Cardiac muscle cell (in vitro differentiated cells and primary cell): ENCODE data around the gene GRAMD2A. TPM values are rescaled to one million over a fixed set of nuclear protein-coding genes. Genes with fewer than 3 reads are reported as not detected.
A peak's percentile ranks its signal among the peaks of the same experiment; 100 is the strongest.

ENCODE experiments used
- DNase-seq, 2 donors: peaks; one replicate each; pipeline versions ENCODE4 v3.0.0 to v3.0.0-alpha.2; 2010 to 2017; ENCODE audit warnings: low read depth in 1 of 2, low spot score in 1 of 2
- H3K27ac ChIP-seq: fragments of 200-600 bp; sonication (generic); 2 replicates; pipeline ENCODE4 v1.5.1; 2016
- H3K27me3 ChIP-seq: fragments of 200-600 bp; sonication (generic); 2 replicates; pipeline ENCODE4 v1.6.0; 2016; ENCODE audit warnings: control low read depth
- H3K36me3 ChIP-seq: fragments of 200-600 bp; sonication (generic); 2 replicates; pipeline ENCODE4 v1.5.1; 2016; ENCODE audit warnings: control low read depth
- H3K4me1 ChIP-seq: fragments of 200-600 bp; sonication (generic); 2 replicates; pipeline ENCODE4 v1.8.1; 2017; ENCODE audit warnings: low read depth, mild to moderate bottlenecking, mixed run types
- H3K4me3 ChIP-seq: fragments of 200-600 bp; sonication (generic); 2 replicates; pipeline ENCODE4 v1.5.1; 2016; ENCODE audit warnings: mild to moderate bottlenecking
- H3K9me3 ChIP-seq: fragments of 200-600 bp; sonication (generic); 2 replicates; pipeline ENCODE4 v1.5.1; 2017; ENCODE audit warnings: low read depth, mild to moderate bottlenecking, control low read depth
- polyA plus RNA-seq: library from polyadenylated mRNA; unstranded; fragments of >200 nt; fragmentation: Nextera tagmentation; extraction: Ambion mirVana; gene quantifications from 2 replicates; pipeline ENCODE4 v1.2.1, GENCODE V29; 2016
- total RNA-seq: library from RNA; depleted of rRNA; stranded (reverse); fragments of >200 nt; gene quantifications from 2 replicates; pipeline ENCODE4 v1.2.3, GENCODE V29; 2016
- TF ChIP-seq, protein P1 (sequence below): IDR thresholded peaks from 2 replicates; pipeline ENCODE4 v1.5.1; 2012; ENCODE audit warnings: low read depth, mild to moderate bottlenecking, low read length

GRAMD2A gene
- total and polyA plus RNA-seq, 2 experiments from 2014 or later = 0.24 TPM; not detected in 1

DNA sequence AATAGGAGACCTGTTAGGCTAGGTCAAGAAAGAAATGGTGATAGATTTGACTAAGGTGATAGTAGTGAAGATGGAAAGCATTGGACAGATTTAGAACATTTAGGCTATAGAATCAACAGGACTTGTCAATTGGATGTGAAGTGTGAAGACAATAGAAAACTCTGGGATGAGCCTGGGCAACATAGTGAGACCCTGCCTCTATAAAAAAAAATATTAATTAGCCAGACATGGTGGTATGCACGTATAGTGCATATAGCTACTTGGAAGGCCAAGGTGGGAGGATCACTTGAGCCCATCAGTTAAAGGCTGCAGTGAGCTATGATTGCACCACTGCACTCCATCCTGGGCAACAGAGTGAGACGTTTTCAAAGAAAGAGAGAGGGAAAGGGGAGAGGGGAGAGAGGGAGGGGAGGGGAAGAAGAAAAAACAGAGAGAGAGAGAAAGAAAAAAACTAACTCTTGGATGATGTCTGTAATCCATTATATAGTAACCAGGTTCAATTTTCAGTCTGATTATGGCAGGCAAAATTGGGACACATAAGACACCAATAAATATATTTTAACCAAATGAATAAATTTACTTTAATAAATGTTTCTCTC is 69.8 kb downstream of the GRAMD2A start:
- H3K4me1 ChIP-seq = no peaks in the 10 kb centered on the region
- H3K27me3 ChIP-seq = no peaks in the 10 kb centered on the region
- DNase-seq = no peak
- TF ChIP-seq, protein P1, sequence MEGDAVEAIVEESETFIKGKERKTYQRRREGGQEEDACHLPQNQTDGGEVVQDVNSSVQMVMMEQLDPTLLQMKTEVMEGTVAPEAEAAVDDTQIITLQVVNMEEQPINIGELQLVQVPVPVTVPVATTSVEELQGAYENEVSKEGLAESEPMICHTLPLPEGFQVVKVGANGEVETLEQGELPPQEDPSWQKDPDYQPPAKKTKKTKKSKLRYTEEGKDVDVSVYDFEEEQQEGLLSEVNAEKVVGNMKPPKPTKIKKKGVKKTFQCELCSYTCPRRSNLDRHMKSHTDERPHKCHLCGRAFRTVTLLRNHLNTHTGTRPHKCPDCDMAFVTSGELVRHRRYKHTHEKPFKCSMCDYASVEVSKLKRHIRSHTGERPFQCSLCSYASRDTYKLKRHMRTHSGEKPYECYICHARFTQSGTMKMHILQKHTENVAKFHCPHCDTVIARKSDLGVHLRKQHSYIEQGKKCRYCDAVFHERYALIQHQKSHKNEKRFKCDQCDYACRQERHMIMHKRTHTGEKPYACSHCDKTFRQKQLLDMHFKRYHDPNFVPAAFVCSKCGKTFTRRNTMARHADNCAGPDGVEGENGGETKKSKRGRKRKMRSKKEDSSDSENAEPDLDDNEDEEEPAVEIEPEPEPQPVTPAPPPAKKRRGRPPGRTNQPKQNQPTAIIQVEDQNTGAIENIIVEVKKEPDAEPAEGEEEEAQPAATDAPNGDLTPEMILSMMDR = no peak
- no peak overlapping the region for H3K4me3 ChIP-seq
- H3K27ac ChIP-seq = no peak overlapping the region
- no peaks in the 10 kb centered on the region for H3K9me3 ChIP-seq
- H3K36me3 ChIP-seq = no peaks in the 10 kb centered on the region

GRCh38 chr15:72124218-72124617 is 73.4 kb downstream of the GRAMD2A start:
- no peak for DNase-seq
- Histone ChIP-seq H3K9me3 (no peaks in the 10 kb centered on the region), H3K27ac (no peak overlapping the region), H3K4me1 (no peaks in the 10 kb centered on the region), H3K27me3 (no peaks in the 10 kb centered on the region), H3K36me3 (no peaks in the 10 kb centered on the region), H3K4me3 (no peak overlapping the region)
- TF ChIP-seq, protein P1 = no peak

- H3K27ac ChIP-seq = peak within 1 kb of the TSS; percentile 97
- TF ChIP-seq, protein P1 = no peak
- peaks cover 24% of the 10 kb centered on the region for H3K4me1 ChIP-seq
- DNase-seq = peak; percentile 99
- H3K4me3 ChIP-seq = peak within 1 kb of the TSS; percentile 76
- H3K27me3 ChIP-seq = no peaks in the 10 kb centered on the region
- no peaks in the 10 kb centered on the region for H3K9me3 ChIP-seq
- no peaks in the 10 kb centered on the region for H3K36me3 ChIP-seq
These were observed 79.3 kb downstream of the GRAMD2A start, which contains the start of the genes MYO9A and SENP8 for GRCh38 chr15:72118017-72118978. Gene MYO9A (minus strand): TSS chr15:72118150. CDS start chr15:72046563, 71,587 bp downstream. Gene SENP8 (plus strand): TSS chr15:72118403. CDS start chr15:72139624, 21,221 bp downstream.

GRCh38 chr15:72117486-72118016 is 80.0 kb downstream of the GRAMD2A start:
- DNase-seq = peak; percentile 85 to 88
- TF ChIP-seq, protein P1 = no peak
- peak overlapping the region; percentile 97 for H3K27ac ChIP-seq

GRCh38 chr15:72116731-72117485 is 80.7 kb downstream of the GRAMD2A start:
- Histone ChIP-seq H3K27me3 (no peaks in the 10 kb centered on the region), H3K9me3 (no peaks in the 10 kb centered on the region), H3K27ac (peak overlapping the region; percentile 97), H3K36me3 (no peaks in the 10 kb centered on the region), H3K4me3 (peak overlapping the region; percentile 76), H3K4me1 (peaks cover 24% of the 10 kb centered on the region)
- DNase-seq = peak; percentile 16 to 19
- TF ChIP-seq, protein P1 = no peak

More at GRCh38 chr15:72117486-72118016, 80.0 kb downstream of the GRAMD2A start:
- H3K4me3 ChIP-seq = peak overlapping the region; percentile 76
- peaks cover 24% of the 10 kb centered on the region for H3K4me1 ChIP-seq
- no peaks in the 10 kb centered on the region for H3K27me3 ChIP-seq
- H3K36me3 ChIP-seq = no peaks in the 10 kb centered on the region
- H3K9me3 ChIP-seq = no peaks in the 10 kb centered on the region
